Pancreas (tissue), 10 donors: ENCODE measurements around the gene ZNF487. TPM values are rescaled to one million over a fixed set of nuclear protein-coding genes. Genes with fewer than 3 reads are reported as not detected.
A peak's percentile ranks its signal among the peaks of the same experiment; 100 is the strongest.

Source experiments
- ATAC-seq, 4 donors: fragments of 200-7000 bp; cut with Tn5 transposase; one replicate each; pipeline versions ENCODE4 v1.8.0 to v1.9.1; 2020; ENCODE audit warnings: mild to moderate bottlenecking in 4 of 4, moderate library complexity in 4 of 4
- DNase-seq, 6 donors: peaks; one replicate each; pipeline ENCODE4 v3.0.0-alpha.2; 2020
- FAIRE-seq: peaks from 2 replicates; lab custom pipeline; 2012; peaks lifted over from hg19 to GRCh38; lab: Jason Lieb, UNC
- H3K27ac ChIP-seq, 4 donors: fragments of 200-600 bp; sonication (generic); 1 replicate in 3 of 4; 2 replicates in 1 of 4; pipeline versions ENCODE4 v1.5.0 to v1.8.0; 2020
- H3K27me3 ChIP-seq, 4 donors: fragments of 200-600 bp; one replicate each; pipeline ENCODE4 v1.8.0; 2021
- H3K36me3 ChIP-seq, 3 donors: fragments of 200-600 bp; sonication (generic) in 1 of 3; one replicate each; pipeline versions ENCODE4 v1.5.0 to v1.8.0; 2020 to 2021
- H3K4me1 ChIP-seq, 3 donors: fragments of 200-600 bp; one replicate each; pipeline ENCODE4 v1.8.0; 2021
- H3K4me3 ChIP-seq, 4 donors: fragments of 200-600 bp; sonication (generic) in 2 of 4; one replicate each; pipeline versions ENCODE4 v1.5.0 to v1.8.0; 2020 to 2021
- H3K9me3 ChIP-seq, 4 donors: fragments of 200-600 bp; one replicate each; pipeline ENCODE4 v1.8.0; 2021
- WGBS, 2 donors: extraction: QIAGEN DNeasy Blood & Tissue Kit; methylation state at CpG; one replicate each; pipeline ENCODE4 v1.1.7; 2013; 5-methylcytosine and 5-hydroxymethylcytosine counted together
- intact Hi-C, 3 donors: fragments of 100-400 bp; cut with DNase I; formaldehyde crosslinking; loops; one replicate each; pipeline versions ENCODE4 v1.11.1 to v1.14.2; 2022
- polyA plus RNA-seq, 2 donors: library from polyadenylated mRNA; stranded (reverse); fragments of 200-250 nt; gene quantifications; one replicate each; pipeline ENCODE4 v1.2.3, GENCODE V29; 2013
- total RNA-seq, 6 donors: library from RNA; stranded (reverse); fragmentation: NEBNext Ultra II Directional in 4 of 6; extraction: Animal tissue kit (Norgen Biotek cat#: 25700) in 4 of 6; gene quantifications; one replicate each; pipeline versions ENCODE4 v1.2.1 to v1.2.4, GENCODE V29; 2021 to 2023
- TF ChIP-seq, protein P1 (sequence below), 4 donors: fragments of 200-600 bp; sonication (generic) in 3 of 4; IDR thresholded peaks; one replicate each; pipeline versions ENCODE4 v1.5.0 to v1.8.0; 2021; ENCODE audit warnings: antibody characterized with exemption in 4 of 4
- donor health status: healthy with polysubstance abuse.
- donor health status: DM: no; HTN: no; CAD: no; lungs with moderate emphysema.
- donor health status: DM: no; HTN: no; CAD: no.
- donor health status: control.
- donor health status: control.
- donor health status: Bipolar disorder and iron deficiency.
- donor health status: DM: yes; HTN: yes; CAD: no.
- donor health status: DM: no; HTN: no; CAD: no.
- donor health status: DM: no; HTN: no; CAD: no.
- donor health status: DM: yes; HTN: yes; CAD: no.

ZNF487 gene
- total and polyA plus RNA-seq, 8 donors, result 0.85 to 5.0 (median 2.0) TPM

DNA sequence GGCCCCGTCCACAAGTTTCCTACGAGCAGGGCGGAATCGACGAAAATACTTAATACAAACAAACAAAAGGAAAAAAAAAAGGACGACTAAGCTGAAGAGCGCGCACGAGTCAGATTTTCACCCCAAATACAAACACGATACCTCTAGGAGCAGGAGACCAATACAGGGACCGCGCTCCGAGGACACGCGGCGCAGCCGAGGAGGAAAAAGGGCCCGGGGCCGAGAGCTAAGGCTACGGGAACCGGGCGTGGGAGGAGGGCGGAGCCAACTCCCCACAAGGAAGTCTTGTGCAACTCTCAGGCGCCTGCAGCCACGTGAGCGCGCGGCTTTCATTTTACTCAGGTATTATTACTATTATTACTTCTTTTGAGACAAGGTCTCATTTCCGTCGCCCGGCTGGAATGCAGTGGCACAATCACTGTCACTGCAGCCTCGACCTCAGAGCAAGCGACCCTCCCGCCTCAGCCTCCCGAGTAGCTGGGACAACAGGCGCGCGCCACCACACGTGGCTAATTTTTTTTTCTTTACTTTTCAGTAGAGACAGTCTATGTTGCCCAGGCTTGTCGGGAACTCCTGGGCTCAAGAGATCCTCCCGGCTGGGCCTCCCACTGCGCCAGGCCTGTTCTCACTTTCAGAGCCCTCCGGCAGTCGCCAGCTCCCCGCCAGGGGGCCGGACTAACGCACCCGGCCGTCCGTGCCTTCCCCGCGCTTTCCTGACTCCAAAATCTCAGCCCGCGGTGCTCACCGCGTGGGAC, 29.2 kb upstream of the ZNF487 start:
- FAIRE-seq (no peak), DNase-seq (peak; percentile 89 to 95 (median 91)), ATAC-seq (peak; percentile 73 to 84 (median 77))
- no peaks in the 10 kb centered on the region for H3K27me3 ChIP-seq
- TF ChIP-seq, protein P1, sequence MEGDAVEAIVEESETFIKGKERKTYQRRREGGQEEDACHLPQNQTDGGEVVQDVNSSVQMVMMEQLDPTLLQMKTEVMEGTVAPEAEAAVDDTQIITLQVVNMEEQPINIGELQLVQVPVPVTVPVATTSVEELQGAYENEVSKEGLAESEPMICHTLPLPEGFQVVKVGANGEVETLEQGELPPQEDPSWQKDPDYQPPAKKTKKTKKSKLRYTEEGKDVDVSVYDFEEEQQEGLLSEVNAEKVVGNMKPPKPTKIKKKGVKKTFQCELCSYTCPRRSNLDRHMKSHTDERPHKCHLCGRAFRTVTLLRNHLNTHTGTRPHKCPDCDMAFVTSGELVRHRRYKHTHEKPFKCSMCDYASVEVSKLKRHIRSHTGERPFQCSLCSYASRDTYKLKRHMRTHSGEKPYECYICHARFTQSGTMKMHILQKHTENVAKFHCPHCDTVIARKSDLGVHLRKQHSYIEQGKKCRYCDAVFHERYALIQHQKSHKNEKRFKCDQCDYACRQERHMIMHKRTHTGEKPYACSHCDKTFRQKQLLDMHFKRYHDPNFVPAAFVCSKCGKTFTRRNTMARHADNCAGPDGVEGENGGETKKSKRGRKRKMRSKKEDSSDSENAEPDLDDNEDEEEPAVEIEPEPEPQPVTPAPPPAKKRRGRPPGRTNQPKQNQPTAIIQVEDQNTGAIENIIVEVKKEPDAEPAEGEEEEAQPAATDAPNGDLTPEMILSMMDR (IDR thresholded peaks at IDR 0.05), result peak in 1 of 4 donors; percentile 8
- H3K27ac ChIP-seq, result peak overlapping the region; percentile 95 to 99 (median 98)
- H3K4me1 ChIP-seq, result peaks cover 0 to 30% (median 7%) of the 10 kb centered on the region in 3 donors
- no peaks in the 10 kb centered on the region for H3K36me3 ChIP-seq
- peak overlapping the region; percentile 54 to 75 (median 64) for H3K4me3 ChIP-seq
- intact Hi-C loops, result no loop called here
- no peaks in the 10 kb centered on the region for H3K9me3 ChIP-seq
- WGBS, 2 donors, result 0 to 1% methylated on average over 51 to 56 of the region's 56 CpGs

DNA sequence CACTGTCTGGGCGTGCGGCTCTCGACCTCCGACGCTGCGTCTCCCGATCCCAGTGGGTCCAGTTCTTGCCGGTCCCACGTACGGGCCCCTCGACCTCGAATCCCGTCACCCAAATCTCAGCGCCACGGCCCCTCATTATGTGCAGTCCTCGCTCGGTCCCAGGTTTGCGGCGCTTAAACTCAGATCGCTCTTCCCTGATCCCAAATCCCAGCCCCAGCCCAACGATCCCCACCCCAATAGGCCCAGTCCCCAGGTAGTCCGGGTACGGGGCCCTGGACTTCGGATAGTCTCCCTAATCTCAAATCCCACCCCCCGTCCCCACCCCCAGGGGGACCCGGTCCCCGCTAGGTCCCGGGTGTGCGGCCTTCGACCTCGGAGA, 28.6 kb upstream of the ZNF487 start:
- DNase-seq (peak in 2 of 6 donors; percentile 20 to 51), ATAC-seq (peak in 1 of 4 donors; percentile 0), FAIRE-seq (no peak)
- WGBS, 2 donors, result 0 to 1% methylated on average over 30 to 31 of the region's 31 CpGs
- peak overlapping the region; percentile 54 to 75 (median 64) for H3K4me3 ChIP-seq
- no peaks in the 10 kb centered on the region for H3K9me3 ChIP-seq
- peak overlapping the region; percentile 95 to 99 (median 98) for H3K27ac ChIP-seq
- no peaks in the 10 kb centered on the region for H3K36me3 ChIP-seq
- TF ChIP-seq, protein P1 (IDR thresholded peaks at IDR 0.05), result no peak
- H3K27me3 ChIP-seq, result no peaks in the 10 kb centered on the region
- intact Hi-C loops, result no loop called here
- peaks cover 0 to 26% (median 7%) of the 10 kb centered on the region in 3 donors for H3K4me1 ChIP-seq

DNA sequence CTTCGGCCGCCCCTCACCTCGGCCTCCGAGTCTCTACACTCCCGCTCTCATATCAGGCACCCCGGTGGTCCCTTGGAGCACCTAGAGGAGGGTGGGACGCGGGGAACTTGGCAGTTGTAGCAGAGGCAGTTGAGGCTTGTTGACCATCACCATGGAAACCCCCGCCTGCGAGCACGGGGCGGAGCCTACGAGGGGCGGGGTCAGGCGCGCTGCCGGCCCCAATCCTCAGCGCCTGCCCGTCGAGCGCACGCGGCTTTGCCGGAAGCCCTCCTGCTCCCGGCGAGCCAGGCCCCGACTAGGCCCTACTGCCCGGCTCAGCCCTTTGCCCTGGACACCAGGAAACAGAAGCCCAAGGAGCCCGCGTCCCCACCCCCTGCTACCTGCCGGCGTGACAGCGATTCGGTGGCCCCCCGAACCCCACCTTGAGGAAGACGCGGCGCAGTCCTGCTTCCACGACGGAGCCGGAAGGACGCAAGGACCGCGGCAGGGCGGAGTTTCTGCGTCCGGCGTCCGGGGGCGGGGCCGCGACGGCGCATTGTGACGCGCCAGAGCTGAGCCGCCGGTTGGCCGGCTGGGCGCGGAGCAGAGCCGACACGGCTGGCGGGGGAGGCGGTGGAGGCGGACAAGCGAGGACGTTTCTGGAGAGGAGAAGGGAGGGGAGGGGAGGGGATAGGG, 28.1 kb upstream of the ZNF487 start, which contains the start of gene HNRNPF:
TSS of gene HNRNPF (minus strand) at position 477 of the 675 bp plus-strand sequence. CDS start 21,302 bp downstream, outside the sequence.
- Histone ChIP-seq H3K27me3 (no peaks in the 10 kb centered on the region), H3K9me3 (no peaks in the 10 kb centered on the region), H3K27ac (peak within 1 kb of the TSS; percentile 95 to 99 (median 98)), H3K4me3 (peak within 1 kb of the TSS; percentile 54 to 75 (median 64)), H3K4me1 (peaks cover 0 to 21% (median 7%) of the 10 kb centered on the region in 3 donors), H3K36me3 (no peaks in the 10 kb centered on the region)
- peak; percentile 94 to 96 (median 95) for DNase-seq
- WGBS, 2 donors, result 0 to 1% methylated on average over 61 to 68 of the region's 68 CpGs
- TF ChIP-seq, protein P1 (IDR thresholded peaks at IDR 0.05), result no peak
- intact Hi-C loops, result no loop called here
- FAIRE-seq, result no peak
- ATAC-seq, result peak; percentile 85 to 92 (median 87)

DNA sequence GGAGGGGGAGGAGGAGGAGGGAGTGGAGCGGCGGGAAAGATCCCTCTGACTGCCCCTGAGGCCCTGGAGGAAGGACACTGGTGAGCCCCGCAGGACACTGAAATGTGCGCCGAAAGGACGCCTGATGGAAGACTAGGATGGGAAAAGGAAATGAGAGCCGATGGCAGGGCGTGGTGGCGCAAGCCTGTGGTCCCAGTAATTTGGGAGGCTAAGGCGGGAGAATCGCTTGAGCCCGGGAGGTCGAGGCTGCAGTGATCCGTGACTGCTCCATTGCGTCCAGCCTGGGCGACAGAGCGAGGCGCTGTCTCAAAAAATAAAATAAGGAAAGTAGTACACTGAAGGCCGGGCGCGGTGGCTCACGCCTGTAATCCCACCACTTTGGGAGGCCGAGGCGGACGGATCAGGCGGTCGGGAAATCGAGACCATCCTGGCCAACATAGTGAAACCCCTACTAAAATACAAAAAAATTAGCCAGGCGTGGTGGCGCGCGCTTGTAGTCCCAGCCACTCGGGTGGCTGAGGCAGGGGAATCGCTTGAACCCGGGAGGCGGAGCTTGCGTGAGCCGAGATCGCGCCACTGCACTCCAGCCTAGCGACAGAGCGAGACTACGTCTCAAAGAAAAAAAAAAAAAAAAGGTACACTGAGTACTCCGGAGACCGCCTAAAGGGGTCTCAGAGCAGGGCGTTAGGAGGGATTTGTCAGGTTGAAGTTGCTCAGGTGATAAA, 27.4 kb upstream of the ZNF487 start:
- 3 to 6% methylated on average over 46 of the region's 46 CpGs for WGBS, 2 donors
- no peaks in the 10 kb centered on the region for H3K27me3 ChIP-seq
- intact Hi-C loops, result no loop called here
- no peaks in the 10 kb centered on the region for H3K9me3 ChIP-seq
- no peak for FAIRE-seq
- H3K4me3 ChIP-seq, result peak overlapping the region; percentile 54 to 75 (median 64)
- peak overlapping the region; percentile 95 to 99 (median 98) for H3K27ac ChIP-seq
- TF ChIP-seq, protein P1 (IDR thresholded peaks at IDR 0.05), result no peak
- no peaks in the 10 kb centered on the region for H3K36me3 ChIP-seq
- peaks cover 0 to 15% (median 7%) of the 10 kb centered on the region in 3 donors for H3K4me1 ChIP-seq
- DNase-seq, result peak in 3 of 6 donors; percentile 37 to 60 (median 46)
- peak in 2 of 4 donors; percentile 1 to 7 for ATAC-seq
